HG03175 (cell line): ENCODE measurements around the gene CYCS.
"Not testable (repeated sequence)": the region's sequence is repeated elsewhere in the genome, so short reads cannot be mapped to it uniquely, and the experiment has no call there.

Experiments
- ATAC-seq: cut with Tn5 transposase; IDR thresholded peaks from one replicate; pipeline ENCODE4 v1.9.1; 2021; ENCODE audit warnings: mild to moderate bottlenecking, moderate library complexity; ENCODE audit not compliant: unreplicated experiment

CYCS gene

DNA sequence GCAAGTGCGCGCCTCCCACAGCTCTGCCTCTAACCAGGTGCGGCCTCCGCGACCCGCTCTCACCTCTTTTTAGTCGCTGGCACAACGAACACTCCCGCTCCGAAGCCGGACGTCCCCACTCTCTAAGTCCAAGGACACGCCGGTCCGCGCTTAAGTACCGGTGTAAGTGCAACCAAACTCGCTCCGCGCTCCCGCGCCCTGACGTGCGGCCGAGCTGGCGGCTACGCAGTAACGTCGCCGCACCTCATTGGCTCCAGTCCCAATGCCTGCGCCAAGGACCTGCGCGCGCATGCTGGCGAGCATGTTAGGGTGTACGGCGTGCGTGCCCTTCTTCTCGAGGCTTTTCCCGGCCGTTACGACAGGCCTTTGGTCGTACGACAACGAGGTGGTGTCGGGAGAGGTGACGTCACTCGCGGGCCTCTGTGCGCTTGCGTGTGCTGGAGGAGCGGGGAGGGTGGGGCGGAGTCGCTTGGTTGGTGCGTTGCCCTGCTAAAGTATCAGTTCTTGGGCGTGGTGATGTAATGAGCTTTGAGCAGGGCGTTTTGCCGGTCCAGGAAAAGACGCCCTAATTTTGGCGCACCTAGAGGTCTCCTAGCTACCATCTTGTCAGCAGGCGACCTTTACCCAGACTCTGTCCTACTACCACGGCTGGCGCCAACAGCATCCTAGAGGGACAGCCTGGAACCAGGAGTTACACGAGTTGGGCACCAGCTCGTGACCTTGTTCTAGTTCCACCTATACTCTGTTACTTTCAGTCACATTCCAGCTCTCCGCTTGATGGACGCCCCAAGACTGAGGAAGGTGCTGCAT, at the start of gene CYCS:
TSS of gene CYCS (minus strand) at position 124 of the 810 bp plus-strand sequence. CDS start 1,141 bp downstream, outside the sequence.
- ATAC-seq = peak; percentile 95

DNA sequence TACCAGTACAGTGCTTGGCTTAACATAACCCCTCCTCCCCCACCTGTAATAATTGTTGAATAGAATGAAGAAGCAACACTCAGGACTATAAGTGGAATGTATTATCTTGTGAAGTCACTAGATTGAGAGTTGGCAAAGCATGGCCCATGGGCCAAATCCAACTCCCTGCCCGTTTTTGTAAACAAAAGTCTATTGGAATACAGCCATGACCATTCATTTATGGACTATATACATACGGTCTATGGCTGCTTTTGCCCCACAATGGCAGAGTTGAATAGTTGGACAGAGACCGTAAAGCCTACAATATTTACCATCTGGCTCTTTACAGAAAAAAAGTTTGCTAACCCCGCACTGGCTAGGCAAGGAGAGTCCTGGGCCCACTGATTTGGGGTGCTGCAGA, 48.1 kb upstream of the CYCS start:
- no peak for ATAC-seq

DNA sequence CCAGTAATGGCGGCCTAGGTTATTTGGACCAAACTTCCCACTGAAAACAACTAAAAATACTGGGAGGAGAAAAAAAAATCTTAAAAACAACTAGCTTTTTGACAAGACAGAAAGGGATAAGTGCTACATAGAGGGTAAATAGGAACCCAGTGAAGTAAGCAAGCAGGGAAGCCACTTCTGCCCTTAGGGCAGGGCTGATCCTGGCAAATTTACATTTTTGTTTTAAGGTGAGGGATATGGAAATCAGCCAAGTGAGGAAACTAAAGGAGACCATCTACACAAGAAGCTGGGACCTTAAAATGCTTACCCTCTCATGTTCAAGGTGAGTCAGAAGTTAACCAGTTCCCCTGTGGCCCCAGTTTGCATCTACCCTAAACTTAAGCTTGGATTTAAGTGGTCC, 46.5 kb upstream of the CYCS start:
- no peak for ATAC-seq

DNA sequence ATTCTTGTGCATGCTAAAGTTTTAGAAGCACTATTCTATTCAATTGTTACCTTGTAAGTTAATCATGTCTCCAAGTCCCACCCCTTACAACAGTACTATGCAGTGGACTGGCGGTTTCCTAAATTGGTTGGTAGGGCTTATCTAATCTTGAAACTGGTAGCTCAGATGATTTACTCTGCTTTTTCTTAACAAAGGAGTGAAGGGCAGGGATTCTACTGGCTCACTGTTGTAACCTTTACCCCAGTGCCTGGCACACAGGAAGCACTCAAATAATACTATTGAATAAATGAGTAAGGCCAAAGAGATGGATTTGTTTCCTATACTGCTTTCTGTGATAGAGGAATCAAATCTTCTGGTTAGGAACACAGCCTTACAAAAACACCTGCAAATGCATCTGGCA, 46.0 kb upstream of the CYCS start:
- no peak for ATAC-seq

DNA sequence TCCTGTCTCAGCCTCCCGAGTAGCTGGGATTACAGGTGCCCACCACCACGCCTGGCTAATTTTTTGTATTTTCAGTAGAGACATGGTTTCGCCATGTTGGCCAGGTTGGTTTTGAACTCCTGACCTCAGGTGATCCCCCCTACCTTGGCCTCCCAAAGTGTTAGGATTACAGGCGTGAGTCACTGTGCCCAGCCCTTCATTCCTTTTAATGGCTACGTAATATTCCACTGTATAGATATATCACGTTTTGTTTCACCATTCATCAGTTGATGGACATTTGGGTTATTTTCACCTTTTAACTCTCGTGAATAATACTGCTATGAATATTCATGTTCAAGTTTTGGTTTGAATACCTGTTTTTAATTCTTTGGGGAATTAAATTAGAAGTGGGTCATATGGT, 44.6 kb upstream of the CYCS start:
- ATAC-seq = no peak

DNA sequence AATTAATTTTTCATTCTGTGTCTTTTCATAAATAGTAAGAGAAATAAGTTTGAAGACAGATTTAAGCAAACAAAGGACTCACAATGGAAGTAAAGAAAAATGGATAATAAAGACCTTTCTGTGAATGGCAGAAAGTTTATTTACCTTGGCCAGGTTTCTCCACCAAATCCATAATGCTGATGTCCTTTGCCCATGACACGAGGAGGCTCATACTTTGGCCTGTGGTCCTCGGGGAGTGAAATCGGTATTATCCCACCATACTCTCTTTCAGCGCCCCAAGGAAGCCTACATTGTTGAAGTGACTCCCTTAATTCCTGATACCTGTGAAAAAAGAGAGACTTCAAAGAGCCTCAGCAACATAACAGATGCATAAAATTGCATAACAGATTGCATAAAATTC, 43.1 kb upstream of the CYCS start:
- ATAC-seq = no peak

DNA sequence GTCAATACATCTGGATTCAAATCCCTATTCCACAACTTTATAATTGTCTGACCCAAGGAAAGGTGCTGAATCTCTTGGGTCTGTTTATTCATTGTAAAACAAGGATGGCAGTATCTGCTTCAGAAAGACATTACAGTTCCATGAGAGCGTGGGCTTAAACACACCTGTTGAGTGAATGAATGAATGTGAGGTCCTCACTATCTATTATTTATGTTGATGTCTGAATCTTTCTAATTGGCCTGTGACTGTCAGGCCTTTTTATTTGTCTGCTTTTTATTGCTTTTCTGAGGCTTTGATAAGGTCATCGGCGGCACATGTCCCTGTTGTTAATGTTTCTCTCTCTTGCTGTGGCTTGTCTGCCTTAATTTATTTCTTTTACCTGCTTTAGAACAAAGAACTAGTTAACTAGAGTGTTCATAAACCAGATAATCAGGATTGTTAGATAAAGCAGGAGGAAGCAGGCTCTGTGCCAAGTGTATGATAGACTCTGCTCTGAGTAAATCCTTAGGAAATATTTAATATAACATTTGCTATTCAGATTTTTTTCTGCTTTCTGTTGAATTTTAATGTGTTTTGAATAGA, 42.3 kb upstream of the CYCS start:
- ATAC-seq = no peak

DNA sequence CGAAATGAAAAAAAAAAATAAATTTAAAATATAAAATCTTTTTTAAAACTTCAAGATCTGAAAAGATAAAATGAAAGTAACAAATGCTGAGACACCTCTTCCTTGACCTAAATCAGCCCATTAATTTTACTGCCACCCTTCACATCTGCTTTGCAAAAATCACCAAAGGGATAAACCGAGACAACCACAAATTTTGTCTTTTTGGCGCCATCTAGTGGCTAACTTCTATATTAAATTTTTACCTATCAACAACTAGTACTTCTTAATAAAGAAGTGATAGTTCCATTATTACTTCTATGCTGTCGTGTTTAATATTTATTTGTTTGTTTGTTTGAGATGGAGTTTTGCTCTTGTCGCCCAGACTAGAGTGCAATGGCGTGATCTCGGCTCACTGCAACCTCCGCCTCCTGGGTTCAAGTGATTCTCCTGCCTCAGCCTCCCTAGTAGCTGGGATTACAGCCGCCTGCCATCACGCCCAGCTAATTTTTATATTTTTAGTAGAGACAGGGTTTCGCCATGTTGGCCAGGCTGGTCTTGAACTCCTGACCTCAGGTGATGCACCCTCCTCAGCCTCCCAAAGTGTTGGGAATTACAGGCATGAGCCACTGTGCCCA, 35.0 kb upstream of the CYCS start:
- not testable (repeated sequence) for ATAC-seq

DNA sequence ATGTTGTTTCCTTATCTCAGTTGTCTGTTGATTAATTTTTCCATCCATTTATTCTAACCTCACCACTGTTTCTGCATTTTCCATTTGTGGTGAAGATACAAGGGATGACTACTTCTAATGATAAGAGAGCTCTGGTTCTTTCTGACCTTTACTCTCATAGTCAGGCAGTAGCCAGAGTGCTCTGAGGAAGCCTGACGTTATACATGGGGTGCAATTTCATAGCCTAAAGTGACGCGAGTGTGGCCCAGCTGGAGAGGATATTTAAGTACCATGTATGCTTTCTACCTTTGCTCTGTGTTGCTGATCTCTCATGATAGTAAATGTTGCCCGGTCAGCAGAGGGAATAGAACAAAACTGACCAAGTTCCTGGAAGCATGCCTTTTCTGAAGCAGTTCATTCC, 33.9 kb upstream of the CYCS start:
- ATAC-seq = no peak

DNA sequence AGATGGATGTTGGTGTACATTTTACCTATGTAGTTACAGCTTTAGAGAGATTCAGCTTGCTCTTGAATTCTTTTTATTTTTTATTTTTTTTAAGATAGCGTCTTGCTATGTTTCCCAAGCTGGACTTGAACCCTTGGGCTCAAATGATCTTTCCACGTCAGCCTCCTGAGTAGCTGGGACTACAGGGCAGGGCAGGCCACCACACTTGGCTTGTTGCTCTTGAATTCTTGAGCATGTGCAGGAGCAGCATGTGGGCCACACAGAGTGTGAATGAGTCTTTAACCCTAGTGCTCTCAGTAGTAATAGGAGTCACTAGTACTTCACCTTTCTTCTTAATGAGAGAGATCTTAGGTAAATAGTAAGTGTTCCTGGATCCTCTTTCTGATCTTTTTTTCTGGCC, 26.7 kb upstream of the CYCS start:
- no peak for ATAC-seq

DNA sequence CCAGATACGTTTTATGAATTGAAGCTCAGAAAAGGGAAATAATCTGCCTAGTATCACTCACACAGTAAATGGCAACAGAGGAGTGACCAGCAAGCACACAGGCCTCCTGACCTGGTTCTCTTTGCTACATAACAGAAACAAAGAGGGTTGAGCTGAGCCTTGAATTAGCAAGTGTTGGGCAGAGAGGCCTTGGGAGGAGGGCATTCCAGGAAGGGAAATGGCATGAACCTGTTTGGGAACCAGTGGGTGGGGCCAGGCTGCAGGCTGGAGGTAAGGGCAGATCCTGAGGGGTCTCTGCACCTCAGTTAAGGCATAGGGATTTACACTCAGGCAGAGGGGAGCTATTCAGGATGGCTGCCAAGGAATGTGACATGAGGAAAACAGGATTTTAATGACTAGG, 24.8 kb upstream of the CYCS start:
- no peak for ATAC-seq

DNA sequence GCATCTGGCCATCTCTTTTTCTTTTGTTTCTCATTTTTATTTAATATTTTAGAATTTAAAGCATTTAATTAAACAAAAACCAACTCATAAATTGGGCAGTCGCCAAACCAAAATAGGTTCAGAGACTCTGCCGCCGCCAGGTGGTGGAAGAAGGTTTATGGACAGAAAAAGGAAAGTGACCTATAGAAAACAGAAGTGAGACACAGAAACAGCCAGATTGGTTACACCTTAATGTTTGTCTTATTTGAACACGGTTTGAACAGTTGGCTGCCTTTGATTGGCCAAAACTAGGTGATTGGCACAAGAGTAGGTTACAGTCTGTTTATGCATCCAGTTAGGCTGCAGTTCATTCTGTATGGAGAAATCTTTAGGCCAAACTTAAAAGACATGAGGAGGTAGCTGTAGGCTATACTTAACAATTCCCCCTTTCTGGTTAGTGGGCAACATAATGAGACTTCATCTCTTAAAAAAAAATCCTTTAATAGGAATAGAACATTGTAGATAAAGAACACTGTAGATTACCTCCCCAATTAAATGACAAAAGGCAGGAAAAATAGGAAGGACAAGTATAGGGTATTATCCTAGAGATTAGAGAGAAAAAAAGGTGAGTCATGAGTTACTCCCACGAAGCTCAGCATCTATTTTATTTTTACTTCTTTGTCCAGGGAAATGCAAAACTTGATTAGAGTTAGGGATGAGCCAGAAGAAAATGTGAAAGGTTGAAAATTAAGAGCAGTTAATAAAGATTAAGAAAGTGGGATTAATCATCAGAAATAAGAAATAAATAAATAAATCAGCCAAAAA, 23.9 kb upstream of the CYCS start:
- no peak for ATAC-seq

DNA sequence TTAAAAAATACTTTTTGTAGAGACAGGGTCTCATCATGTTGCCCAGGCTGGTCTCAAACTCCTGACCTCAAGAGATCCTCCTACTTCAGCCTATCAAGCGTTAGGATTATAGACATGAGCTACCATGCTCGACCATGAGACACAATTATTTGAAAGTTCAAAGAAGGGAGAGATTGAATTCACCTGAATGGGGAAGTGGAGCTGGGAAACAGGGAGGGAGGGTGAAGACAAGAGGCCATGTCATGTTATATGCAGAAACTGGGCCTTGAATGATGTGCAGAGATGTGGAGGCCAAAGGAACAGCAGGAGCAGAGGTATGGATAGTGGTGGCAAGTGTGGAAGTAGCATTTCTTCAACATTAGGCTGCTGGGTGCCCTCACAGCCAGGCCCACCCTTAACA, 18.7 kb upstream of the CYCS start:
- no peak for ATAC-seq

DNA sequence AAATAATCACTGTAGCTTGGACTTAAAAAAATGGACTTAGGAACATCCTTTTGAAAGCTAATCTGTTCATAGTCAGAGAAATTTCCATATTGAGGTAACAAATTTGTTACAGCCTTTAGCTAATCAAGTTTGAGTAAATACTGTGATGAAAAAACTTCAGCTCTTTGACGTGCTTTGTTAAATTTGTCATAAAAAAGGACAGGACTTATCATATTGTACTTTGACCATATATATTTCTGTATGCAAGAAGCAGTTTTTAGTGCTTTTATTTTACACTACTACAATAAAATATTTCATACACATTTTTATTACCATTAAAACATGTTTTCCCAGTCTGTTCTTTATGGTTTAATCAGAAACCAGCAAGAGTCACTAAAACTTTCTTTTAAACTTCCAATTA, 14.5 kb upstream of the CYCS start:
- no peak for ATAC-seq

DNA sequence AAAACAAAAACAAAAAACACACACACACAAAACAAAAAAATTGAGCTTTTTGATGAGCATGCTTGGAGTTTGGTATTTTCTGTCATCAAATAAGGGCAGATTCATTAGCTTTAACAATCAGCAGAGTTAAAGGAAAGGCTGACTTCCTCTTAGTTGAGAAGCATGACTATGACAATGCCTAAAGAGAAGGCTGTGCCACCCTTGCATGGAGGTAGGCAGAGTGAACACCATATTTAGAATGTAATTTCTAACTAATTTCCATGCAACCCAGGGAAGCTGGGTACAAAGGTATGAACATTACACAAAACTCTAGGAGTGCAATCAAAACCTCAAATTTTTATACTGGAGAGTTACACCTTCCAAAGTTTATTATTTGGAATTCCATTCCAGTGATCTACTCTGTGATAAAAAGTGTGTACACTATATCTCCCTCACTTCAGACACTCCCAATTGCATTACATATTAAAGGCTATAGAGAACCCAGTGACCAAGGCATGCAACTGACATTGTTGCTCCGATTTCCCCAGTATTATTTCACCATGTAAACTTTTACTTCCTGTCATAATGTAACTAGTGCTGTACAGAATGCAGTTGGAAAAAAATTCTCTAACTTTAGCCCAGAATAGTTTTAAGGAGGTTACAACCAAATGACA, 9.4 kb upstream of the CYCS start:
- ATAC-seq = no peak

DNA sequence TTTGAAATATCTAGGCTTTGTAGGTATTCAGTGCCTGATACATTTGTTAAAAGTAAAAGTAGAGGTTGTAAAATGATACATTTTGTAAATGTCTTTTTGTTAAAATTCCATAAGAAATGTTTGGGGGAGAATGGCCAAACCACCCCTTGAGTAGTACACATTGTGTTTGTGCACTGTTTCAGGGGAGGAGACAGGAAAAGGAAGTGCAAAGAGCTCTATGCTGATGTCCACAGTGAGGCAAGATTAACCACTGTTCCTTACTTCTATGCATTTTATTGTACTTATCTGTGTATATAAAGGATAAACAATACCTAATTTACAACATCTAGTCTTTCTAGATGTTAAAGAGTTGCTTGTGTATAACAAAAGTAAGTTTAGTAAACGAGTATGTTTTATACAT, 7.4 kb upstream of the CYCS start:
- no peak for ATAC-seq

DNA sequence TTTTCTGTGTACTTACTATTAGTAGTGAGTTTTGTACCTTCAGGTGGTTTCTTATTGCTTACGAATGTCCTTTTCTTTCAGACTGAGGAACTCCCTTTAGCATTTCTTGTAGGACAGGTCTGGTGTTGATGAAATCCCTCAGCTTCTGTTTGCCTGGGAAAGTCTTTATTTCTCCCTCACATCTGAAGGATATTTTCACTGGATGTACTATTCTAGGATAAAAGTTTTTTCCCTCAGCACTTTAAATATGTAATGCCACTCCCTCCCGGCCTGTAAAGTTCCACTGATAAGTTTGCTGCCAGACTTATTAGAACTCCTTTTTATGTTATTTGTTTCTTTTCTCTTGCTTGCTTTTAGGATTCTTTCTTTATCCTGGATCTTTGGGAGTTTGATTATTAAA, 1.7 kb upstream of the CYCS start:
- ATAC-seq = no peak

DNA sequence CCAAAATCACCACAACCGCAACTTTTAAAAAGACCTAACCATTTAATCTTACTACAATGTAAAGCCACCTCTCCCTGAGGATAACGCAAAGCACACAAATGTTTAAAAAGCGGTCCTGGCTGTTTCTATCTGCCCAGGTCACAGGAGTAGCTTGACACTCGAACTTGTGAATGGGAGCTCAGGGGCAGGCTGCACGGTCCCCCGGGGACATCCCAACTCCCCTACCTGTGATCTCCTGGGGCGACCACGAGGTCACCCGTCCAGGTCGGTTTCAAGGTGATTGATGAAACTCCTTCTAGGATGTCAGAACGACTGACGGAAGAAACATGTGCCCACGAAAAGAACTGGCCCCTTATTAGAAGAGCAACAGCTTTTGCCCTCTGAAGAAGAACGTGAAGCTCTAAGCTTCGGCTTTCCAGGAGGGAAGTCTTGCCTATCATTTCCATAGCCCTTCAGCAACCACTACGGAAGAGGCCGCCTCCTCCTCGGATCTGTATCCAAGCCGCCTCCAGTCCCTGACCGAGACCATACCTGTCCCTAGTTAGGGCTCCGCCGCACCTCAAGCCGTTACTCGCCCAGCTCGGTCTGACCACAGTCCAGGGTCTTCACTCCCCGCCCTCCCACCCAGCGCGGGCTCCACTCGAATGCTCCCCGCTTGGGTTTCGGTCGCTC, 459 bp downstream of the CYCS start:
- ATAC-seq = no peak

DNA sequence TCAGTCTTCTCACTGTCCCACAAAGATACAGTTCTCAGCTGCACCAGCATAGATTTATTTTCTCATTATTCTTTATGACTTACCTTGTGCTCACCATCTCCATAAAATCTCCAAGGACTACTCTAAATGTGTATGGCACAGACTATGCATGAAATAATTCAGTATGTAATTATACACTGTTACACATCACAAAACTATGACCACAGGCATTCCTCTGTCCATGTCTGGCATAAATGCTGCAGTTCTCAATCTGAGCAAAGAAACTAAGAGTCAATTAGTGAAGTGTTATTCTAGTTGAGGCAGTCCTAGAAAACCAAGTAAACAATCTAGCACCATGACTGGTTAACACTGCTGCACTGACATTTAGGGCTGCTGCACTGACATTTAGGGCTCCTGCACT, 2.7 kb downstream of the CYCS start:
- ATAC-seq = no peak

DNA sequence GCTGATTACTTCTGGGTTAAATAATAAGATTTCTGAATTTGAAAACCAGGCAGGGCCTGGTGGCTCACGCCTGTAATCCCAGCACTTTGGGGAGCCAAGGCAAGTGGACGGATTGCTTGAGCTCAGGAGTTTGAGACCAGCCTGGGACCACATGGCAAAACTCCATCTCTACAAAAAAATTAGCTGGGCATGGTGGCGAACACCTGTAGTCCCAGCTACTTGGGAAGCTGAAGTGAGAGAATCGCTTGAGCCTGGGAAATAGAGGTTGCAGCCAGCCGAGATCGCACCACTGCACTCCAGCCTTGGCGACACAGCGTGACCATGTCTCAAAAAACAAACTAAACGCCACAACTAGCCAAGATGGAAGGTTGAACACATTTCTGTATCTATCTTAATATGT, 3.5 kb downstream of the CYCS start:
- no peak for ATAC-seq

DNA sequence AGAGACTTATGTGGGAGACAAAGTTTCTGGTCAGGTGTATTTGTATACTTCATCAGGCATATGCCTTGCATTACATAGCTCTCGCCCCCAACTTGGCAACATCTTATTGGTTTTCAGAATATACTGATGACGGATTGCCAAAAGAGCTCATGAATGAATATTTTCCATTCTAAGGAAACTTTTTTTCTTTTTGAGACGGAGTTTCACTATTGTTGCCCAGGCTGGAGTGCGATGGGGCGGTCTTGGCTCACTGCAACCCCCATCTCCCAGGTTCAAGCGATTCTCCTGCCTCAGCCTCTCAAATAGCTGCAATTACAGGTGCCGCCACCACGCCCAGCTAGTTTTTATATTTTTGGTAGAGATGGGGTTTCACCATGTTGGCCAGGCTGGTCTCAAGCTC, 6.0 kb downstream of the CYCS start:
- ATAC-seq = no peak
